Hematopoietic multipotent progenitor cell treated with erythropoietin and hydrocortisone succinate and interleukin-3 and kit ligand, for 6 days (in vitro differentiated cells): Measurements from ENCODE around the gene SUCNR1.
"Not testable (repeated sequence)": the region's sequence is repeated elsewhere in the genome, so short reads cannot be mapped to it uniquely, and the experiment has no call there.

ENCODE experiments used
- DNase-seq: peaks from one replicate; pipeline ENCODE4 v3.0.0-alpha.2; 2015

SUCNR1 gene

GRCh38 chr3:151901644-151902285 is 28.3 kb downstream of the SUCNR1 start:
- DNase-seq: no peak

DNA sequence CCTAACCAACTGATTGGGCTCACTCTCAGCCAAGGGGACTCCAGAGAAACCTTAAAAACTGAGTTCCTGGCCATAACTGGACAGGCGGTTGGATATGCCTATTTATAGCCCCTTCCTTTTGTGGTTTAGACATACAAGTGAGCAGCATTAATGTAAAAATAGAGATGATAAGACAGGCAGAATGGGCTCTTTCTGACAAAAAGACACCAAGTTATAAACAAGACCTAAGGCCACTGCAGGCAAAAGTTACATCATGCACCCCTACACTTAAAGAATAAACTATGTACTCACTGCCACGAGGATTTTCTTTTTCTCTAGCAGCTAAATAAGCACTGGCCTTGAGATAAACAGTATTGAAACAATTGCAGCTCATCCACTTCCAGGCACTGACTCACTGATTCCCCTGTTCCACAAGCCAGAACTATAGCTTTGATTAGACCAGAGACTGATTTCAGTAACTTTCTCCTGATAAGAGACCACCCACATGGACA is 30.1 kb downstream of the SUCNR1 start:
- peak; percentile 33 for DNase-seq

GRCh38 chr3:151905647-151906046 is 32.2 kb downstream of the SUCNR1 start:
- DNase-seq: no peak

DNA sequence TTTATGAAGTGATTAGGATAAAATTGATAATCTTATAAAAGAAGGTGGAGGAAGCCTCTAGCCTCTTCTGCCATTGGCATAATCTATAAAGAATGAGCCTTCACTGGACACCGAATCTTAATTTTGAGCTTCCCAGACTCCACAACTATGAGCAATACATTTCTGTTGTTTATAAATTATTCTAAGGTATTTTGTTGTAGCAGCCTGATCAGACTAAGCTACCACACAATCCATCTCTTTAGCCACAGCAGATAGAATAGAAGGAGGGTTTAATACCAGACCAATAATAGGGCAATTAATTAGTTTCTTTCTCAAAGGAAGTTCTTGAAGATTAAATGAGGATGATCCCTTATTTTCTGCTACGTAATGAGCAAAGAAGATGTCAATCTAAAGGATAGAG is 33.3 kb downstream of the SUCNR1 start:
- DNase-seq: no peak

GRCh38 chr3:151908399-151908798 is 35.0 kb downstream of the SUCNR1 start:
- no peak for DNase-seq

DNA sequence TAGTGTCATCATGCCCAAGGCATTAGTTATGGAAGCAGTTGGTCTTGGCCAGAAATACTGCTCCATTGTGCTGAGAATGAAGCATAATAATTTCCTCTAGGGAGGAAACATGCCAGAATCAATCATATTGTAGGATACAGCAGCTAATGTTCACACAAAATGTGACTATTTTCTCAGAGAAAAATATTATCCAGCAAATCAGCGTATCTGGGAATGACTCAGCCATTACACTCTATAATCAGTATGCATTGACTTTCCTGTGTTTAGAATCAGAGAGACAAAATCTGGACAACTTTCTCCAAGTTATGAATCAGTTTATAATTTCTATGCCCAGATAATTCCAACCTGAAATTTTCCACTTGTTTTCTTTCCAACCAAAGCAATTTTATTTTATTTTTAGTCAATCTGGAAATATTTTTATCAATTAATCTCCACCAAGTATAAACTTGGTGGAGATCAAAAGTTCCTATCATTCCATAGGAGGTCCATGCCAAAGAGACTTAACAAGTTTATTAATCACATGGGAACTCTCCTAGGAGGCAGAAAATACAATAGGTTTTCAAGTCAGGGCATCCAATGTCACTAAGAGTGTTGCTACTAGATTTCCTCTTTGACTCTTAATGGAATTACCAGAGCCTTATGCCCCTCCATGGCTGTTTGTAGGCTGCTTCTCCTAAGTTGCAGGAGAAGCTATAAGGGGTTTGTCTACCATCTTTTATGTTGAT is 36.4 kb downstream of the SUCNR1 start:
- no peak for DNase-seq

DNA sequence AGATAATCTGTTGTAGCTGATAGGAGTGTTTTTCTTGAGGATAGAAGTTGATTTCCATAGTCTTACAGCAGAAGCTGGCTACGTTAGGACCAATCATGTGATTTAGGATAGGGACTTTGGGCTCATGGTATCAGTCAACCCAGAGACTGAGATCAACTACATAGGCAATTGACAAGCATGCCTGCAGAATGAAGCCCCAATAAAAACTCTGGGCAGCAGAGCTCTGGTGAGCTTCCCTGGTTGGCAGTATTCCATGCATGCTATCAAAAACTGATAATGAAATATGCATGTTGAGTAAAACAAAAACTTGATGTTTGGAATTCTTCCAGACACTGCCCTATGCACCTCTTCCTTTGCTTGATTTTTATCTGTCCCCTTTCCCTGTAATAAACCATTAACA is 38.0 kb downstream of the SUCNR1 start:
- no peak for DNase-seq

DNA sequence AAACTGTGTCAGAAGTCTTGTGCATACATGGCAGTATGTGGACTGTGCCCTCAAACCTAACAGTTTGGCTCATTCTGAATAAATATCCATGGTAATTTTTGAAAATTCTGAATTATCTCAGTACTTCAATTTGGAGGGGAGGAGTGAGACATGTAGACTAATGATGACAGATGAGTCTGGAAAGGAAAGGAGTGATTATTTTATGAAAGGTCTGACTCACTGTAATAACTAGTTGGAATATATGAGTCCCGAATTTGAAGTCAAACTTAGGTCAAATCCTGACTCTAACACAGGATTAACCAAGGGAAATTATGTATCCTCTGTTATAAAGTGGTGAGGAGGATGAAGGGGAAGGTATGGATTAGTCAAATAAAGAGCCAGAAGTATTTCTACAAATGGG is 38.6 kb downstream of the SUCNR1 start:
- DNase-seq: no peak

GRCh38 chr3:151916781-151917180 is 43.3 kb downstream of the SUCNR1 start:
- peak; percentile 27 for DNase-seq

GRCh38 chr3:151918253-151919029 is 45.0 kb downstream of the SUCNR1 start:
- peak; percentile 84 for DNase-seq

- DNase-seq: no peak
Observed at GRCh38 chr3:151919030-151919328, 45.5 kb downstream of the SUCNR1 start.

DNA sequence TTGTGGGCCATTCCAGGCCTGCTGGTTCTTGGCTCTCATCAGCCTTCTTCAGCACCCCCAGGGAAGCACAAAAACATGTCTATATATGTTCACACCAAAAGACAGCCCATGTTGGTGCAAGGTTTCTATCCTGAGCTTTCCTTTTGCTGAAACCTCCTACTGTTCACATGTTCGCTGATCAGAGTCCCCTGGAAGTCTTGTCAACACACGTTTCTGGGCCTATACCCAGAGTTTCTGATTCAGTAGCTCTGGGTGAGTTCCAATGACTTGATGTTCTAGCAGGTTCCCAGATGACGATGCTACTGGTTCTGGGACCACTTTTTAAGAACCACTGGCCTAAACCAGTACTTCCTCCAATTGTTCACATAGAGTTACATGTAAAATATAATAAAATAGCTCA is 46.0 kb downstream of the SUCNR1 start:
- no peak for DNase-seq

DNA sequence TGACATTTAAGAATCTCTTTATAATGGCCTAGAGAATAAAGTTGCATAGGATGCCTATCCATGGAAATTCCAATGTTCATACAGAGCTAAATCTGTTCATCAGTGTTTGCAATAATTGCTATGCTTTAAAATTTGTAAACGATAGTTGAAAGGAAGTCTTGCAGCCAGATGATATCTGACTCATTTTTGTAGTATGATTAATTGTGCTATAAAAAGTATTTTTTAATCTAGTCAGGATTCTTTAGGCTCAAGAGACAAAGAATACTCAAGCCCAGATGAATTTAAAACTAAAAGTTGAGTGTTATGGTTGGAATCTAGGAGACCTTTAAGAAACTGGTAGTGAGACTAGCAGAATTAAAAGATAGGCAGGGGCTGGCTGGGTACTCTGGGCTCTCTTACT is 50.5 kb downstream of the SUCNR1 start:
- DNase-seq: no peak

- no peak for DNase-seq
Observed at GRCh38 chr3:151924753-151925152, 51.3 kb downstream of the SUCNR1 start.

DNA sequence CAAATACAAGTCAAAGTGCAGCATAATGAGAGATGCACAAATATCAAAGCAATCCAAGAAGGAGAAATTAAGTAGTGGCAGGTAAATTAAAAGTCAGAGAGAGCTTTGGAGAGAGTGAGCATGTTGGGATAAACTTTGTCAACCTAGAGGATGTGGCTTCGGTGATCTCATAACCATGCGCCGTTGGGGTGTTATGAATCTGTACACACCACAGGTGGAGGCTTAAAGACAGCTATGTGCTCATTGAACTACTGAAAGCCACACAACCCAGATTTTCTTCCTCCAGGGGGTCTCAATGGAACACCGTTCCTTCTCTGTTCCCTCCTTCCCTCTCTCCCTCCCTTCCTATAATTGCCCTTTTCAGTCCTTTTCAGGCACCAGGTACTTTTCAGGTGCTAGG is 52.0 kb downstream of the SUCNR1 start:
- DNase-seq: no peak

- no peak for DNase-seq
Observed at GRCh38 chr3:151925876-151926275, 52.4 kb downstream of the SUCNR1 start.

GRCh38 chr3:151926956-151927355 is 53.5 kb downstream of the SUCNR1 start:
- no peak for DNase-seq

- DNase-seq: not testable (repeated sequence)
Observed at GRCh38 chr3:151927915-151928525, 54.6 kb downstream of the SUCNR1 start.

DNA sequence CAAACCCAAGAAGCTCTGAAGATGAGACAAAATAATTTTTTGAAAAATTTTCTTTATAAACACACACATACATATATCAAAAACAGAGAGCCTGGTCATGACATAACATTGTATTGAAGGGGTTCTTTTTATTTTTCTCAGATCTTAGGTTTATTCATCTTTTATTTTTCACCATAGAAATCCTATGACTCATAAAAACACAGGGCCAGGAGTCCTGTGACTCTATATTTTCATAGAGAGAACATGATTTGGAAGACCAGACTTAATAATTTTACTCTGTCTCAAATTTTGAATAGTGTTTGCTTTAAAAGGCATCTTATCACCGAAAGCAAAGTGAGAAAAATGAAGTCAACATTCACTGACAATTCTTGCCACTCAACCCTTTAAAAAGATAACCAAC is 57.7 kb downstream of the SUCNR1 start:
- no peak for DNase-seq

GRCh38 chr3:151933234-151933853 is 59.9 kb downstream of the SUCNR1 start:
- peak; percentile 25 for DNase-seq
